ENCODE results near the gene TKT. TPM values are rescaled to one million over a fixed set of nuclear protein-coding genes. Genes with fewer than 3 reads are reported as not detected.
A peak's percentile ranks its signal among the peaks of the same experiment; 100 is the strongest.
"Not testable (repeated sequence)": the region's sequence is repeated elsewhere in the genome, so short reads cannot be mapped to it uniquely, and the experiment has no call there.

Gene TKT
- total and polyA plus RNA-seq, 4 donors, result 18.1 to 202 (median 129) TPM

DNA sequence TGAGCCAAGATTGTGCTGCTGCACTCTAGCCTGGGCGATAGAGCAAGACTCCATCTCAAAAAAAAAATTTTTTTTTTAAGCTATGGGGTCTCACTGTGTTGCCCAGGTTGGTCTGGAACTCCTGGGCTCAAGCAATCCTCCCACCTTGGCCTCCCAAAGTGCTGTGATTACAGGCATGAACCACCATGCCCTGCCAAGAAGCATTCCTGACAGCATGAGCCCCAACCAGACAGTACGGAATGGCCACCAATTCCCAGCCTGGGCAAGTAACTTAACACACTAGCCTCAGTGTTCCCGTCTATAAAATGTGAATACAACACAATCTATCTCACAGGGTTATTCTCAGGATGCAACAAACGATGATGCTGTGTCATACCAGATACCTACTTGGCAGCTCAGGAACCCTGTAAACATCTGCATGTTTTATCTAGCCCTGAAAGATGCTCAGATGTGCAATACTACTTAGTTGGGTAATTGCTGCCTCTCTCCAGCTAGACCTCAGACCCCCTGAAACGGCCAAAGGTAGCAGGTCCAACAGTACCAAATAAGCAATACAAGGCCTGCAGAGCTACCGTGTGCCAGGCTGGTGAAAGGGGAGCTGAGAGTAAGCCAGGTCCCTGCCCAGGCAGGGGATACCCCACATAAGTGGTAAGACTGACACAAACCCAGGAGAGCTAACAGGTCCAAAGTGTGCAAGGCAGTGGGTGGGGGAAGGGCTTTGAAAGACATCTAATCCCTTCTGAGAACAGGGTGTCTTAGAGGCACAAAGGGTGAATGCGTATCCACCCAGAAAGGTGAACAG, 1.9 kb downstream of the TKT start:
- Histone ChIP-seq H3K27ac (ENCODE audit: low read depth in 1 of 2, low read length in 2 of 2) (peak overlapping the region in 1 of 2 donors; percentile 76), H3K9ac (ENCODE audit: low read depth in 1 of 2, low read length in 2 of 2) (peak overlapping the region; percentile 64 to 75), H3K4me1 (ENCODE audit: control insufficient read depth in 4 of 4, insufficient read depth in 4 of 4, low read length in 3 of 4) (peaks cover 7 to 20% (median 13%) of the 10 kb centered on the region in 4 donors), H3K36me3 (ENCODE audit: control insufficient read depth in 4 of 4, insufficient read depth in 3 of 4, low read depth in 1 of 4, low read length in 3 of 4) (no peaks in the 10 kb centered on the region), H3K27me3 (ENCODE audit: control insufficient read depth in 4 of 4, insufficient read depth in 4 of 4, low read length in 3 of 4) (no peaks in the 10 kb centered on the region), H3K4me3 (ENCODE audit: low read depth in 1 of 3, low read length in 3 of 3) (peak overlapping the region in 2 of 3 donors; percentile 19 to 80), H3K9me3 (ENCODE audit: control insufficient read depth in 4 of 4, low read length in 3 of 4) (no peaks in the 10 kb centered on the region)
- DNase-seq (ENCODE audit: low spot score), result no peak
- WGBS, result 75% methylated on average over 7 of the region's 7 CpGs
- TF ChIP-seq SP1 (IDR thresholded peaks at IDR 0.05), result peak; percentile 14
- no peak for TF ChIP-seq FOXA1 (IDR thresholded peaks at IDR 0.05)

DNA sequence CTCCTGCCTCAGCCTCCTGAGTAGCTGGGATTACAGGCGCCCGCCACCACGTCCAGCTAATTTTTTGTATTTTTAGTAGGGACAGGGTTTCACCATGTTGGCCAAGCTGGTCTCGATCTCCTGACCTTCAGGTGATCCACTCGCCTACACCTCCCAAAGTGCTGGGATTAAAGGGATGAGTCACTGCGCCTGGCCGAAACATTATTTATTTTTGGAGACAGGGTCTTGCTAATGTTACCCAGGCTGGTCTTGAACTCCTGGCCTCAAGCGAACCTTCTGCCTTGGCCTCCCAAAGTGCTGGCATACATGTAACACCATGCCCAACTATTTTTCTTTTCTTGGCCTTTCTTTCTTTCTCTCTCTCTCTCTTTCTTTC, 2.9 kb downstream of the TKT start:
- DNase-seq (ENCODE audit: low spot score); H3K27ac ChIP-seq (ENCODE audit: low read depth in 1 of 2, low read length in 2 of 2); H3K4me3 ChIP-seq (ENCODE audit: low read depth in 1 of 3, low read length in 3 of 3); H3K9me3 ChIP-seq (ENCODE audit: control insufficient read depth in 4 of 4, low read length in 3 of 4); H3K9ac ChIP-seq (ENCODE audit: low read depth in 1 of 2, low read length in 2 of 2); H3K27me3 ChIP-seq (ENCODE audit: control insufficient read depth in 4 of 4, insufficient read depth in 4 of 4, low read length in 3 of 4); H3K36me3 ChIP-seq (ENCODE audit: control insufficient read depth in 4 of 4, insufficient read depth in 3 of 4, low read depth in 1 of 4, low read length in 3 of 4): not testable (repeated sequence)
- 95% methylated on average over 8 of the region's 8 CpGs for WGBS
- H3K4me1 ChIP-seq (ENCODE audit: control insufficient read depth in 4 of 4, insufficient read depth in 4 of 4, low read length in 3 of 4), result peaks cover 7 to 20% (median 13%) of the 10 kb centered on the region in 4 donors

DNA sequence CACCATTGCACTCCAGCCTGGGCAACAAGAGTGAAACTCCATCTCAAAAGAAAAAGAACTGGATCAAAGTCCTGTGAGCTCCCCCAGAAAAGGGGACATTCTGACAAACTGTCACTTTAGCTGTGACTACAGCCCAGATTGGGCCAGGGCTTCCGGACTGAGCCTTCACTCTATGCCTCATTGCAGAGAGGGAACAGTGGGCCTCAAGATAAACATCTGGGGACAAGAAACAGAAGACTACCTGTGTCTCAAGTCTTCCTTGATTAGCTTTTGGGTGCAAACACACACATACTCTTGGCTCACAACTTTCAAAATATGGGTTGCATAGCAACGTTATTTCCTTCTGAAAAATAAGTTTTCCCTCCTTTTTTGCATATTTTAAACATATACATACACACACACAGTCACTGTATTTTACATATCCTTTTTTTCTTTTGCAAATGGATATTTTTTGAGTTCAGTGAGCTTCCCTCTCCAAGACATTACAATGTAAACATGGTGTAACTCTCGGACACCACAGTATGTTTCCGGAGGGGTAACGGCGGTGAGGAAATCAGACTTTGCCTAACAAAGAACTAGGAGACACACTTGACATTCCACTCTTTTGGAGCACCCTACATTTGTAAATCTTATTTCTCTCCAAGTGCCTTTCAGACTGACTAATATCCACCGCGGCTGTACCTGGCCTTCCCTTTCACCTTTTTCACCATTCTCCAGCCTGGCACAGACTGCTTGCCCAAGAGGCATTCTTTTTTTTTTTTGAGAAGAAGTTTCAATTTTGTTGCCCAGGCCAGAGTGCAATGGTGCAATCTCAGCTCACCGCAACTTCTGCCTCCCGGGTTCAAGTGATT, 3.5 kb downstream of the TKT start:
- DNase-seq (ENCODE audit: low spot score), result no peak
- H3K9me3 ChIP-seq (ENCODE audit: control insufficient read depth in 4 of 4, low read length in 3 of 4), result no peaks in the 10 kb centered on the region
- H3K4me3 ChIP-seq (ENCODE audit: low read depth in 1 of 3, low read length in 3 of 3), result no peak overlapping the region
- H3K36me3 ChIP-seq (ENCODE audit: control insufficient read depth in 4 of 4, insufficient read depth in 3 of 4, low read depth in 1 of 4, low read length in 3 of 4), result no peaks in the 10 kb centered on the region
- TF ChIP-seq RXRA (IDR thresholded peaks at IDR 0.05) (peak in 1 of 2 donors; percentile 11), HNF4A (conservative IDR thresholded peaks at IDR 0.05) (peak; percentile 23 to 24), FOXA1 (IDR thresholded peaks at IDR 0.05) (no peak)
- TF ChIP-seq, protein P1, sequence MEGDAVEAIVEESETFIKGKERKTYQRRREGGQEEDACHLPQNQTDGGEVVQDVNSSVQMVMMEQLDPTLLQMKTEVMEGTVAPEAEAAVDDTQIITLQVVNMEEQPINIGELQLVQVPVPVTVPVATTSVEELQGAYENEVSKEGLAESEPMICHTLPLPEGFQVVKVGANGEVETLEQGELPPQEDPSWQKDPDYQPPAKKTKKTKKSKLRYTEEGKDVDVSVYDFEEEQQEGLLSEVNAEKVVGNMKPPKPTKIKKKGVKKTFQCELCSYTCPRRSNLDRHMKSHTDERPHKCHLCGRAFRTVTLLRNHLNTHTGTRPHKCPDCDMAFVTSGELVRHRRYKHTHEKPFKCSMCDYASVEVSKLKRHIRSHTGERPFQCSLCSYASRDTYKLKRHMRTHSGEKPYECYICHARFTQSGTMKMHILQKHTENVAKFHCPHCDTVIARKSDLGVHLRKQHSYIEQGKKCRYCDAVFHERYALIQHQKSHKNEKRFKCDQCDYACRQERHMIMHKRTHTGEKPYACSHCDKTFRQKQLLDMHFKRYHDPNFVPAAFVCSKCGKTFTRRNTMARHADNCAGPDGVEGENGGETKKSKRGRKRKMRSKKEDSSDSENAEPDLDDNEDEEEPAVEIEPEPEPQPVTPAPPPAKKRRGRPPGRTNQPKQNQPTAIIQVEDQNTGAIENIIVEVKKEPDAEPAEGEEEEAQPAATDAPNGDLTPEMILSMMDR (IDR thresholded peaks at IDR 0.05; ENCODE audit: low read depth, low read length, missing input control), result no peak
- no peak overlapping the region for H3K9ac ChIP-seq (ENCODE audit: low read depth in 1 of 2, low read length in 2 of 2)
- peaks cover 7 to 20% (median 13%) of the 10 kb centered on the region in 4 donors for H3K4me1 ChIP-seq (ENCODE audit: control insufficient read depth in 4 of 4, insufficient read depth in 4 of 4, low read length in 3 of 4)
- no peak overlapping the region for H3K27ac ChIP-seq (ENCODE audit: low read depth in 1 of 2, low read length in 2 of 2)
- 58% methylated on average over 10 of the region's 10 CpGs for WGBS
- no peaks in the 10 kb centered on the region for H3K27me3 ChIP-seq (ENCODE audit: control insufficient read depth in 4 of 4, insufficient read depth in 4 of 4, low read length in 3 of 4)

DNA sequence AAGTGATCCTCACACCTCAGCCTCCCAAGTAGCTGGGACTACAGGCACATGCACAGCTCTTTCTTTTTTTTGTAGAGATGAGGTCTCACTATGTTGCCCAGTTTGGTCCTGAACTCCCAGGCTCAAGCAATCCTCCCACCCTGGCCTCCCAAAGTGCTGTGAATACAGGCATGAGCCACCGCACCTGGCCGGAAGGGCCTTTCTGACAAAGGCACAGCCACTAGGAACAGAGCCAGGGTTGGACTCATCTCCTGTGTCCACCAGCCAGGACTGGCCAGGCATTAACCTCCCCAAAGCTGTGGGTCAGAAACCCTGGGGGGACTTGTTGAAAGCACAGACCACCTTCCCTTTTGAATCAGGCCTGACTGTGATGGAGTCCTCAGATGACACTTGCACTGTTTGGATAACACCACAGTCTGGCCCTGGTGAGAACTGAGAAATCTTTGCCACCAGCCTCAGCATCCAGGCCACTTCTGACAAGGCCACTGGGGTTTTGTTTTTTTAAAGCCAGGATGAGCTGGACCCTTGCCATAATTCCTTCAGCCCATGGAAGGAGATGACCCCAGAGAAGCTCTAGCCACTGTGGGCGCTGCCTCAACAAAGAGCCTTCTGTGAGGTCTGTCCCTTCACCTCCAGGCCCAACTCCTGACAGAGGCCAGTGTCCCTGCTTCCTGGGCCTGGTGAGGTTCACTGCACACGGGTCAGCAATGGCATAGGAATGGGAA, 4.8 kb downstream of the TKT start:
- H3K9ac ChIP-seq (ENCODE audit: low read depth in 1 of 2, low read length in 2 of 2), result no peak overlapping the region
- peak overlapping the region; percentile 6 to 26 for H3K27ac ChIP-seq (ENCODE audit: low read depth in 1 of 2, low read length in 2 of 2)
- no peaks in the 10 kb centered on the region for H3K9me3 ChIP-seq (ENCODE audit: control insufficient read depth in 4 of 4, low read length in 3 of 4)
- no peaks in the 10 kb centered on the region for H3K36me3 ChIP-seq (ENCODE audit: control insufficient read depth in 4 of 4, insufficient read depth in 3 of 4, low read depth in 1 of 4, low read length in 3 of 4)
- H3K4me1 ChIP-seq (ENCODE audit: control insufficient read depth in 4 of 4, insufficient read depth in 4 of 4, low read length in 3 of 4), result peaks cover 7 to 20% (median 12%) of the 10 kb centered on the region in 4 donors
- H3K4me3 ChIP-seq (ENCODE audit: low read depth in 1 of 3, low read length in 3 of 3), result no peak overlapping the region
- H3K27me3 ChIP-seq (ENCODE audit: control insufficient read depth in 4 of 4, insufficient read depth in 4 of 4, low read length in 3 of 4), result no peaks in the 10 kb centered on the region
- DNase-seq (ENCODE audit: low spot score), result no peak
- 85% methylated on average over 4 of the region's 4 CpGs for WGBS
- TF ChIP-seq, protein P2, sequence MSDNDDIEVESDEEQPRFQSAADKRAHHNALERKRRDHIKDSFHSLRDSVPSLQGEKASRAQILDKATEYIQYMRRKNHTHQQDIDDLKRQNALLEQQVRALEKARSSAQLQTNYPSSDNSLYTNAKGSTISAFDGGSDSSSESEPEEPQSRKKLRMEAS (IDR thresholded peaks at IDR 0.05), result no peak
- TF ChIP-seq, protein P1 (IDR thresholded peaks at IDR 0.05; ENCODE audit: low read depth, low read length, missing input control), result no peak
- TF ChIP-seq HNF4A (conservative IDR thresholded peaks at IDR 0.05) (no peak), EGR1 (IDR thresholded peaks at IDR 0.05; ENCODE audit: low read depth in 2 of 2) (no peak), FOXA1 (IDR thresholded peaks at IDR 0.05) (no peak), JUND (IDR thresholded peaks at IDR 0.05) (no peak), YY1 (IDR thresholded peaks at IDR 0.05) (no peak), HNF4G (IDR thresholded peaks at IDR 0.05) (no peak), RAD21 (IDR thresholded peaks at IDR 0.05) (no peak)
- TF ChIP-seq, protein P3, sequence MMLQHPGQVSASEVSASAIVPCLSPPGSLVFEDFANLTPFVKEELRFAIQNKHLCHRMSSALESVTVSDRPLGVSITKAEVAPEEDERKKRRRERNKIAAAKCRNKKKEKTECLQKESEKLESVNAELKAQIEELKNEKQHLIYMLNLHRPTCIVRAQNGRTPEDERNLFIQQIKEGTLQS (IDR thresholded peaks at IDR 0.05), result no peak

Data from liver (tissue), 9 donors.